NB4 (cell line): Measurements from ENCODE around the gene XAF1.

Experiments used
- DNase-seq: peaks from one replicate; pipeline ENCODE4 v3.0.0; 2010; ENCODE audit warnings: low read depth
- H3K4me3 ChIP-seq: one replicate; pipeline ENCODE4 v1.5.1; 2011; ENCODE audit warnings: mild to moderate bottlenecking, low read depth, low read length, moderate library complexity
- CTCF ChIP-seq: IDR thresholded peaks from one replicate; pipeline ENCODE4 v1.5.1; 2012; ENCODE audit warnings: low read depth, low read length
- MAX ChIP-seq: IDR thresholded peaks from 2 replicates; pipeline ENCODE4 v1.6.1; 2011; ENCODE audit warnings: low read depth, low read length
- MYC ChIP-seq: IDR thresholded peaks from 2 replicates; pipeline ENCODE4 v1.6.1; 2011; ENCODE audit warnings: low read depth, low read length
- POLR2A ChIP-seq: IDR thresholded peaks from 2 replicates; pipeline ENCODE4 v1.6.1; 2011; ENCODE audit warnings: mild to moderate bottlenecking; ENCODE audit not compliant: insufficient read length; ENCODE audit errors: extremely low read depth

XAF1 gene

DNA sequence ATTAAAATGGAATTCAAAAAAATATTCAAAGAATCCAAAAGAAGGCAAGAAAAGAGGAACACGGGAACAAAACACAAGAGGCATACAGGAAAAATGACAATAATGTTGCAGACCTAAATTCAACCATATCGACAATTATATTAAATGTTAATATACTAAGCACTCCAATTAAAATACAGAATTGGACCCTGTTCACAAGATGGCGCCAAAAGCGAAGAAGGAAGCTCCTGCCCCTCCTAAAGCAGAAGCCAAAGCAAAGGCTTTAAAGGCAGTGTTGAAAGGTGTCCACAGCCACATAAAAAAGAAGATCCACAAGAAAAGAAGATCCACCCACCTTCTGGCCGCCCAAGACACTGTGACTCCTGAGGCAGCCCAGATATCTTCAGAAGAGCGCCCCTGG, 6.3 kb upstream of the XAF1 start:
- peak; percentile 57 for DNase-seq
- TF ChIP-seq POLR2A (no peak), MAX (no peak), CTCF (peak; percentile 8), MYC (no peak)
- H3K4me3 ChIP-seq: no peak overlapping the region

- peak; percentile 93 for DNase-seq
- H3K4me3 ChIP-seq: no peak overlapping the region
- TF ChIP-seq CTCF (no peak), POLR2A (no peak), MYC (no peak), MAX (no peak)
These were observed 3.6 kb upstream of the XAF1 start for GRCh38 chr17:6752068-6752909.

- no peak for TF ChIP-seq MAX
- no peak for TF ChIP-seq POLR2A
- TF ChIP-seq MYC: no peak
- TF ChIP-seq CTCF: no peak
- peak overlapping the region; percentile 30 for H3K4me3 ChIP-seq
- peak; percentile 82 for DNase-seq
These were observed 2.8 kb upstream of the XAF1 start for GRCh38 chr17:6753006-6753445.

DNA sequence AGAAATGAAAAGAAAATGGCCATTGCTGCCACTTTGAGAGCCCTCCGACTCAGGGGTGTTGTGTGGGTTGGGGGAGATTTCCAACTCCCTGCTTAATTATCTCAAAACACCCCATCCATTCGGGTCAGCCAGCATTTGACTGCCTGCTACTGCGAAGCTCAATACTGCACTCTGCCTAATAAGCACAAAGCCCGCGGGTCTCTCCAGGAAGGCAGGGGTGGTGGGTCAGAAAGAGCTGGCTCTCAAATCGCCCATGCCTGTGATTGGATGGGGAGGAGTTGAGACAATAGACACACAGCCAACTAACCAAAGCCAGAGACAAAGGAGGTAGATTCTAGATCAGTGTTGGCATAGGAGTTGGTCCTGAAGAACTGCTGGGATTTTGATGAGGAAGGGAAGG, 2.3 kb upstream of the XAF1 start:
- peak overlapping the region; percentile 30 for H3K4me3 ChIP-seq
- peak; percentile 41 for DNase-seq
- TF ChIP-seq MAX: no peak
- TF ChIP-seq POLR2A: no peak
- TF ChIP-seq CTCF: no peak
- TF ChIP-seq MYC: no peak

GRCh38 chr17:6755281-6755680, 565 bp upstream of the XAF1 start:
- H3K4me3 ChIP-seq: no peak overlapping the region
- DNase-seq: no peak
- TF ChIP-seq MAX: no peak

- DNase-seq: peak; percentile 18
- peak overlapping the region; percentile 61 for H3K4me3 ChIP-seq
- TF ChIP-seq MYC: no peak
- TF ChIP-seq CTCF: no peak
- no peak for TF ChIP-seq MAX
- no peak for TF ChIP-seq POLR2A
These were observed 682 bp downstream of the XAF1 start for GRCh38 chr17:6756425-6757031.
